GM10266 (cell line): ENCODE data around the gene GUCA2A.

ENCODE experiments used
- DNase-seq: peaks from one replicate; pipeline ENCODE4 v3.0.0; 2012; ENCODE audit errors: extremely low spot score
- CTCF ChIP-seq: IDR thresholded peaks from 2 replicates; pipeline ENCODE4 v1.5.1; 2012; ENCODE audit warnings: mild to moderate bottlenecking, low read depth; ENCODE audit not compliant: control insufficient read depth, insufficient read depth; ENCODE audit errors: missing control alignments

GUCA2A gene

DNA sequence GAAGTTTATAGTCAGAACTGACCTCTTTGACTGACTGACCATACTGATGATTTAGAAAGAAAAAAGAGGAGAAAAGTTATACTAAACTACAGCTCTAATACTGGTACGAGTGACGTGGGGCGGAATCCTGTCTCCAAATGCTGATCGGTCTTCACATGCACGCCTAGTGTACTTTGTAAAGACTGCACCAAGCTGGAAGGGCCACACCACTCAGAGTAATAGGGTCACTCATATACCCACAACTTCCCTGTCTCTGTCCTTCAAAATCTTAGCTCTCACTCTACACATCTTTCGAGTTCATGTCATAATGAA, 19.4 kb upstream of the GUCA2A start:
- no peak for DNase-seq
- no peak for TF ChIP-seq CTCF

- DNase-seq, result no peak
- no peak for TF ChIP-seq CTCF
These were observed 18.8 kb upstream of the GUCA2A start for GRCh38 chr1:42183210-42183956.

GRCh38 chr1:42181687-42182086, 17.1 kb upstream of the GUCA2A start:
- no peak for DNase-seq
- TF ChIP-seq CTCF, result no peak

- no peak for TF ChIP-seq CTCF
- DNase-seq, result no peak
These were observed 15.4 kb upstream of the GUCA2A start for GRCh38 chr1:42179900-42180329.

- no peak for DNase-seq
- no peak for TF ChIP-seq CTCF
These were observed 14.7 kb upstream of the GUCA2A start for GRCh38 chr1:42179275-42179674.

- TF ChIP-seq CTCF, result no peak
- DNase-seq, result no peak
These were observed 13.7 kb upstream of the GUCA2A start for GRCh38 chr1:42178249-42178648.

DNA sequence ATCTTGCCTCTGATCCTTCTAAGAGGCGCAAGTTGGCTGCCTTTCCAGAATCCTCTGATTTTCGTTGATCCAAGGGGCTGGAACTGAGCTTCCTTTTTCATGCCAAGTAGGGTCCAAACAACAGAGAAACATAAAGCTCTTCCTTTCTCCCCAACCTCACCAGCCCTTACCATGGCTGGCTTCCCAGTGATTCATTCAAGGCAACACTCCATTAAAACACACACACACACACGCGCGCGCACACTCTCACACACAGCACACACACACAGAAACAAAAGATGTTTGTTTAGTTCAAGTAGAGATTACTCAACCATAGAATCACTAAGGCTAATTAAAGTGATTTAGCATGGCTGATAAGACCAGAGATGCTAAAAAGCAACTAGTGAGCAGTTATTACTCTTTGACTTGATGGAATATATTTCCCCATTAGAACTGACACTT, 13.0 kb upstream of the GUCA2A start:
- TF ChIP-seq CTCF, result no peak
- no peak for DNase-seq
